Stimulated activated CD4-positive, alpha-beta T cell treated with anti-CD3 and anti-CD28 coated beads, Interleukin-2, amount 100 ng/mL, for 4 hours (primary cell): ENCODE data around the gene PMP22.
"Not testable (repeated sequence)": the region's sequence is repeated elsewhere in the genome, so short reads cannot be mapped to it uniquely, and the experiment has no call there.

Source experiments
- DNase-seq: peaks from one replicate; pipeline ENCODE4 v3.0.0-alpha.2; 2020; ENCODE audit warnings: low read depth

The PMP22 gene

GRCh38 chr17:15203062-15203461 lies 62.1 kb downstream of the PMP22 start:
- DNase-seq: not testable (repeated sequence)

DNA sequence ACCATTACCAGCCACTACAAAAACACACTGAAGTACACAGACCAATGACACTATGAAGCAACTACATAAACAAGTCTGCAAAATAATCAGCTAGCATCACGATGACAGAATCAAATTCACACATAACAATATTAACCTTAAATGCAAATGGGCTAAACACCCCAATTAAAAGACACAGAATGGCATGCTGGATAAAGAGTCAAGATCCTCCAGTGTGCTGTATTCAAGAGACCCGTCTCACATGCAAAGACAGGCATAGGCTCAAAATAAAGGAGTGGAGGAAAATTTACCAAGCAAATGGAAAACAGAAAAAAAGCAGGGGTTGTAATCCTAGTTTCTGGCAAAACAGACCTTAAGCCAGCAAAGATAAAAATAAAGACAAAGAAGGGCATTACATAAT lies 64.6 kb downstream of the PMP22 start:
- not testable (repeated sequence) for DNase-seq

DNA sequence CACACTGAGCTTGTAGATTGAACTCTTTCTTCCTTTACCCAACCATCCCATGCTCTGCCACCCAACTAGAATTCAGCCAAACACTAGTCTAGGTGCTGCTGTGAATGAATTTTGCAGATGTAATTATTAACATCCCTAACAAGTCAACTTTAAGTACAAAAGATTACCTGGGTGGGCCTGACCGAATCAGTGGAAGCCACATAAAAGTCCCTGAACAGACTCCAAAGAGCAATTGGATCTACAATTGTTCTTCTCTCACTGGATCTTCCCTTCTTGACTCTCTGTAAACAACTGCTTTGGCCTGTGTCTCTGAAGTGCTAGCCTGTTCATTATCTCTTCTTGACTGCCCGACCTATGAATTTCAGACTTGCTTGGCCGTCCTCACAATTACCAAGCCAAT lies 67.9 kb downstream of the PMP22 start:
- no peak for DNase-seq

DNA sequence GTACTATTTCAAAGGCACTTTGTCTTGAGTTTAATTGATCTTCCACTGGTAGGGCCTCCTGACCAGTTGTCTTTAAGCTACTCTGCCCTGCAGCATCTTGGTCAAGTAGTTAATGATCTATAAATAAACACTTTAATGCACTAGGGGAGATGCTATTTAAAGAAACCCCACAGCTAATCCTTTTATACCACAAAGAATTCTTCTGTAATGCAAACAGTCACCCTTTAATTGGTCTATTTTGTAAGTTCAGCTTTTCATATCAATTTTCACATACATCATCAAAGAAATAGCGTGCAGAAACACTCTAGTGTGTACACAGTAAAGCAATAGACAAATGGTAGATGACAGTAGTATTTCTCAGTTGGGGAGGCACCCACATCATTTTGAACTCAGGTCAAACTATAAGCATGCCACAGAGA lies 70.3 kb downstream of the PMP22 start:
- DNase-seq: no peak

GRCh38 chr17:15185625-15185991 lies 79.5 kb downstream of the PMP22 start:
- no peak for DNase-seq

DNA sequence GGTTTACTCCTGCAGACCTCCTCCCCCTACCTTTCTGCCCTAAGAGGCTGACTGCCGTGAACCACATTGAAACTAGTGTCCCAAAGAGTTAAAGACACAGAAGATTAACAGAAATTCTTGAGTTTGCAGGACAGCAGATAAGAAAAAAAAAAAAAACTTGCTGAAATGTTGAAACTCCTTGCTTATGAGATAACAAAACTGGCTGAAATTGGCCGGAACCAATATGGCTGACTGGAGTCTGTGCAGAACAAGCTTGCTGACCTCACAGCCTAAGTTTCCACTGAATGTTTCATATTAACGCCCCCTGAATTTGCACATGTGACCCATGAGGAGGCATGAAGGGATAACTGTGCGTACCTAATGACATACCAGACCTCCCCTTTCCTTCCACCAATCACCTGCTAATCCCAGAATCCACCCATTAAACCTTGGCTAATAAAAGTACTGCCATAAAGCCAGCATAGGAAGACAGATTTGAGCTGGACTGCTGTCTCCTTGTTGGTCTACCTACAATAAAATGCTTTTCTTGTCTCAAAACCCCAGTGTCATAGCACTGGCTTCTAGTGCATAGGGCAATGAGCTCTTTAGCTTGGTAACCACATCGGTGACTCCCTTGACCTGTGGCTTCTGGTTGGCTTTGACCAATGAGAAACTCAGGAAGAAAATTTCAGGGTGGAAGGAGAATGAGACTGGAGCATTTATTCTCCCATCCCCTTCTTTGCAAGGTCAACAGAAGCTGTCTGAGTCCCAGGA lies 80.1 kb downstream of the PMP22 start:
- DNase-seq: no peak

DNA sequence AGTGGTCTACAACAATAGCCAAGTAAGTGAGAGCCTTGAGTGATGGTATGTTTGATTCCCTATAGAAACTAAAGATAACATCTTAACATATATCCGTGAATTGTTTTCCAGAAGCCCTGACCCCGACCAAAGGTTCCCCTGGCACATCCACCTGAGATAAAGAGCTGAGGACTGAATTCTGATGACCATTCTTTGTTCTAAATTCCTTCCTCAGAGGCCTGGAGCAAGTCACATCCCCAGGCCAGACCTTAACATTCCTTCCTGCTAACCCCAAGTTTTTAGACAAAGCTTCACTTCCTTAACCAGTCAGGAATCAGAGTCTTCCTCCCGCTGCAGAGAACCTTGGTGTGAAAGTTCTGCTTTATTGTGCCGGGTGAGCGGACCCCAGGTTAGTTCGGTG lies 83.3 kb downstream of the PMP22 start:
- DNase-seq: no peak

- DNase-seq: no peak
Measured at GRCh38 chr17:15181333-15181732, 83.8 kb downstream of the PMP22 start.

DNA sequence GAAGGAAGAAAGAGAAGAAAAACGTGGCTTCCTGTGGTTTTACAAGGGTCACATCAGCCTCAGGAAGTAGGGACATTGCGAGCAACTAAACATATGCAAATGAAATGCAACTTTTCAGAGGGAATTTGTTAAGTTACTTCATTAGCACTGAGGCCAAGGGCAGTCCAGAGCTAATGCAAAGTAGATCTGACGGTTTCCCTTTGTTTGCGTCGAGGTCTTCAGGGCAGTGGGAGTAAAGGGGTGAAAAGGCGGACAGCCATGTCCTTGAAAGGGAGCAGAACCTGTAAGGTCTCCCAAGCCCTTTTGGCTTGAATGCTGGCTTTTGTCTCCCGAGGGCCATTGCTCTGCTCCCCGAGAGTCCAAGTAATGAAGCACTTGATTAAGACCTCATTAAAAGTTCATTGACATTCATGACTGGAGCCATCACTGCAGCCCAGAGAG lies 85.0 kb downstream of the PMP22 start:
- DNase-seq: no peak
